IPS-NIHi11 (cell line): ENCODE measurements around the gene DDAH2.

Source experiments
- DNase-seq: peaks from one replicate; pipeline ENCODE4 v3.0.0; 2012; ENCODE audit warnings: mixed read lengths, low spot score

The DDAH2 gene

DNA sequence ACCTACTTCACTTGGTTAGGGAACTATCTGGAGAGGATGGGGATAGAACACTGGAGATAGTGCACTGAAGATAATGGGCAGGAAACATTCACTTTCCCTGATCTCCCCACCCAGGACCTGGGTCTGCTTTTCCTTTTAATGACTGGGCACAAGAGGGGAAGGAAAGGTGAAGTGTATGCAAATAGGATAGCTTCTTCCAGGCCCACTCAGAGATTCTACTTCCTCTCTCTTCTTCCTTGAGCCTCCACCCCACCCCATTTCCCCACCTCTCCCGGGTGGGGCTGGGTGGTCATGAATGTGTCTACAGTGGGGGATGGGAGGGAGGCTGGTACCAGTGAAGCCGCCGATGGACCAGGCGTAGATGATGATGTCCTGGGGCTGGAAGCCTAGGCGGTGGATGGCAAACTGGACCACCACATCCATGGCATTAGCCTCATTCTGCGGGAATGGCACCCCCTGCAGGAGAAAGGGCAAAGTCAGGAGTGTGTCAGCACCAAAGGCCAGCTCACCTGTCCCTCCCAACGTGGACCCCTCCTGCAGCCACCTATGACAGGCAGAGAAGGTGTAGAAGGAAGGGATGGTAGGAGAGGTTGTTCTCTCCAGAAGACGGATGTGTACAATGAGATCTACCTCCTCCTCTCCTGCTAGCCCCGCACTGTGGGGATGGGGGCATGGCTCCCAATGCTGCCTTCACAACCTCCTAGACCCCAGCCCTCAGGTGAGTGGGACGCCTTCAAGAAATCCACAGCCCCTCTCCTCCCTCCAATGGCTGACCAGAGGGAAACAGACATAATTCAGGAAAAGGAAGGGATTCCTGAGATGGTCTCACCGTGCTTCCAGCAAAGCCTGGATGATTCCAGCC is 39.6 kb downstream of the DDAH2 start:
- DNase-seq, result peak; percentile 61

DNA sequence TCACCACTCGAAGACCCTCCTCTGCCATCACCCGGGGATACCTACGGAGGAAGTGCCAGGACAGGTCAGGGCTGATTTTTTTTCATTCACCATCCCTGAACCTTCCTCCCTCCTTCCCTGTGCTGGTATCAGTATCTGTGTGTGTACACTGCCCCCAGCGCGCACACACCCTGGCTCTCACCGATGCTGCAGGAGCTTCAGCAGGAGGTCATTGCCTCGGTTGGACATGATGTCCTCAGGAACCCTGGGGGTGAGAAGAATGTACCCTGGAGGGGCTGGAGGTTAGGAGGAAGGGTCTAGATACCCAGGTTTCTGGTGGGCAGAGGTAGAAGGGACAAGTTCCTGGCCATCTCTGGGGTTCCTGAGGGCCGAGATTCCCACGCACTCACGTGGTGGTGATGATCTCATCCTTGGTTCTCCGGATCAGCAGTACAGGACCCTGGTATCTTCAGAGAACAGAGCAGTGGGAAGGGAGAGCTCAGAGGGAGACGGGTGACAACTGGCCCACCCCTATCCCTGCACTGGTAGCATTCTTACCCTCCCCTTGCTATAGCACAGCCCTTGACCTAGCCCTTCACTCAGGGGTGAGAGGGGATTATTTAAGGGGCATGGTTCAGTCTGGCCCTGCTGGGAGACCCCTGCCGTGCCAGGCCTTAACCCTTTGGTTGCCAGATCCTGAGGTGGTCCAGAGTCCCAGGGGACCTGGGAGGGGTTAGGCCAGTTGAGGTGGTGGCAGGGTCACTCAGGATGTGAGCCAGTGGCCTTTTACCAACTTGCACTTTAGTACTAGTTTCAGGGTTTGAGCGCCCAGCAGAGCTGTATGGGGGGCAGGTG is 41.0 kb downstream of the DDAH2 start:
- no peak for DNase-seq

DNA sequence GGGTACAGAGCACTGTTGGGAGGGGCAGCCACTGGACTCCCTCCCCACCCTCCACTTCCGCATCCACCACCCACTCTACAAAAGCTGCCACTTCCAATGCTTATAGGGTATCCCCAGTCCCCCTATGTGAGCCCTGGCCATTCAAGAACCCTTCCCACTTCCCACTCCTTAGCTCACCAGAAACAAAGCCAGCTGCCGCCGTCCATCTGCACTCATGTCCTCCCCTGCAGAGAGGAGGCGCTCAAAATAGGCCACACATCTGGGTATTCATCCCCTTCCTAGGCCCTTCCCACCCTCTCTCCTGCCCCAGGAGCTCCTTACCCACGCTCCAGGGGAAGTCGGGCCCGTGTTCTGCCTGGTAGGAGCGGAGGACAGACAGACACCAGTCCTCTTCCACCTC is 41.8 kb downstream of the DDAH2 start:
- no peak for DNase-seq

DNA sequence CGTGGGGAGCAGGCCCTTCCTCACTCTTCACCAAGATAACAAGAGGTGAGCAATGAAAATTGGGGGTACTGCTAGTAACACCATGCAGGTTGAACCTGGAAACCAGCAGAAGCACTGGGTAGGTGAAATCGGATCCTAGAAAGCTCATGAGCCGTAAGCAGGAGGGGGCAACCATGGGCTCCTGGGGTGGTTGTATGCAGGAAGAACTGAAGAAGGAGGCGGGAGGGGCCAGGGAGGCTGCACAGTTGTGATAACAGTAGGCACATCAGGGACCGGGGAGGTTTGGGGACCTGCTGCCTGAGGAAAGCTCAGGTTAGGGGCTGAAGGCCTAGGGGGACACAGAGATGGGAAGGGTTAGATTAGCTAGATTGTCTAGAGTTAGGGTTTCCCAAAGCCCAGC is 42.6 kb downstream of the DDAH2 start:
- DNase-seq, result no peak

DNA sequence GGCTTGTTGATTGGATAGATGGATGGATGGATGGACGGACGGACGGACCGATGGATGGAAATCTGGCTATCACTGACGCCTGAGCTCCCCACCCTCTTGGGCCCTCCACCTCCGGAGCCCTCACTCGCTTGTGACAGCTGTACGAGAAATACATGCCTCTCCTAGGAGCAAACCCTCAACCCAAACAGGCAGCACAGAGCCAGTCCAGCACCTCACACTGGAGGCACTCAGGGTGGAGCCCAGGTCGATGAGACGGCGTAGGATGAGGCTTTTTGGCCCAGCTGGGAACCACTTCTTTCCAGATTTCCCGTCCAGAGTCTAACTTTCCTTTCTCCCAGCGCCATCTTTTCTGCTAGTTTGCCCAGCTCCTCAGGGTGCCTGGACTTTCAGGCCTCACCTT is 45.5 kb downstream of the DDAH2 start:
- no peak for DNase-seq

DNA sequence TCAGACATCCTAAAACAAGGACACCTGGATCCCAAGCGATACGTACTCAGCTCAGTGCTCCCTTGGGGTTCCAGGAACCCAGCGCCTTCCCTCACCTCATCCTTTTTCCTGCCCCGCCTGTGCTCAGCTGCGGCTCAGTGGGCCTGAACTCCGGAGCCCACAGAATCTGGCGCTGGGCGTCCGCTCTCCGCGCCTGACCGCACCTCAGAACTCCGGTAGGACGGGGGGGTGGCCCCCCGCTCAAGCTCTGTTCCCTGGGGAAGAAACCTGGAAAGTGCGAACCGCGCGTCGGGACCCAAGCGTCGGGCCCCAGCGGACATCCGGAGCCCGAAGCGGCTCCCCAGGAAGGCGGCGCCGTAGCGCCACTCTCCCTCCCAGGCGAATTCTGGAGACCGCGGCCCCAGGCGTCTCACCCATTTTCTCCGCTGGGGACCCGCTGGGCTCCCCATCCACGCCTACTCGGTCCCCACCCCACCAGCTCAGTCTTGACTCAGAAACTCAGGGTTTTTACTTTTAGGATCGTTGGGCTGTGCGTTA is 47.9 kb downstream of the DDAH2 start:
- DNase-seq, result peak; percentile 67

DNA sequence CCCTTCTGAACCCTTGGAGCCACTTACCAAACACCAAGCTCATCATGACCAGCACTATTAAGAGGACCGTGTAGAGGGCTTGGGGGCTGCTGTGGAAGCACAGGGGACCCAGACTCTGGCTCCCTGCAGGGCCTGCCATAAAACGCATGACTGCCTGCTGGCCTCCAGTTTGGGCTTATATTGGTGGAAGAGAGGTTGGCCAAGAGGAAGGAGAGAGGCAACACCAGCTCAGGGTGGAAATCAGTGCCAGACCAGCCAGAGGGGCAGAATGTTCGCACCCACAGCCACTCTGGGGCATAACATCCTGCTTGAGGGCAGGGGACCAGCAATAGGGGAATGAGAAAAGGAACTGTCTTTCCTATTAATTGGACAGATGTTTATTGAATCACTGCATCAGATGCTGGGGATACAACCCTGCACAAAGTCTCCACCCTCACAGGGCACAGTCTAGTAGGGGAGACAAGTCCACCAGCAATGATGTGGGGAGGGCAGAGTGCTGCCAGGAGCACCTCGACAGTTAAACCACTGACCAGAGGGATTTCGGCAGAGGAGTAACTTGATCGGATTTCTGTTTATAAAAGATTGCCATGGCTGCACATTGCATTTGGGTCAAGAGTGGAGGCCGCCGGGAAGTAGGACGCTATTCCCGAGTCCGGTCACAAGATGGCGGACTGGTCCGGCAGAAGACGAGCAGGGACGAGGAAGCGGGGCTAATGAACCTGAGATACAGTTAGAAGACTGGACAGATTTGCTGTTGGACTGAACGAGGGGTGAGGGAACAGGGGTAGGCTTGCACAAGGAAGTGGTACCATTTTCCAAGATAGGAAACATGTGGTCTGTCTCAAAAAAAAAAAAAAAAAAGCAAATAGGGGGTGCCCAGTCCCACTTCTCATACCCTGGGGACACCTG is 48.6 kb downstream of the DDAH2 start, which contains the start of gene LY6G5C:
Gene LY6G5C (minus strand): TSS at position 842 of the 909 bp plus-strand sequence. CDS start 694 bp downstream, at position 148.
- DNase-seq, result peak; percentile 76

DNA sequence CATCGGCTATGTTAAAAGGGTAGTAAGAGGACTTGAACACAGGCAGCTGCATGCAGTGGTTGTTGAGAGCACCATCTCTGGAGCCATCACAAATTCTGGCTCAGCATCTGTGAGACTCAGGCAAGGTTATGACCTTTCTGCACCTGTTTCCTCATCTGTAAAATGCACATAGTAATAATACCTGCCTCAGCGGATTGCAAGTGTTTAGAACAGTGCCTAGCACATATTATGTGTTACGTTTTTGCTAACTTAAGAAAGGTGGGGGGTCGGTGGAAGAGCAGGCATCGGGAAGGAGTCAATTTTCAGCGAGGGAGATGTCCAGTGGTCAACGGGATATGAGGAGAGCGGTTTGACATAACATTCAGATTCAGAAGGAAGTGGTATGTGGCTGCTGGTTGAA is 51.1 kb downstream of the DDAH2 start:
- no peak for DNase-seq
